LNCaP clone FGC (cell line): ENCODE data around the gene SGO1.

Experiments
- DNase-seq: peaks from one replicate; pipeline ENCODE4 v3.0.0-alpha.2; 2011; ENCODE audit warnings: low read depth
- H3K4me3 ChIP-seq: 2 replicates; pipeline ENCODE4 v1.5.1; 2011; ENCODE audit warnings: mild to moderate bottlenecking, low read depth, low read length, control low read depth
- TF ChIP-seq, protein P1 (sequence below): IDR thresholded peaks from 2 replicates; pipeline ENCODE4 v1.5.1; 2012; ENCODE audit warnings: mild to moderate bottlenecking; ENCODE audit not compliant: control insufficient read depth, insufficient read depth; ENCODE audit errors: extremely low read depth

SGO1 gene

GRCh38 chr3:20142517-20142916 is 43.5 kb downstream of the SGO1 start:
- TF ChIP-seq, protein P1, sequence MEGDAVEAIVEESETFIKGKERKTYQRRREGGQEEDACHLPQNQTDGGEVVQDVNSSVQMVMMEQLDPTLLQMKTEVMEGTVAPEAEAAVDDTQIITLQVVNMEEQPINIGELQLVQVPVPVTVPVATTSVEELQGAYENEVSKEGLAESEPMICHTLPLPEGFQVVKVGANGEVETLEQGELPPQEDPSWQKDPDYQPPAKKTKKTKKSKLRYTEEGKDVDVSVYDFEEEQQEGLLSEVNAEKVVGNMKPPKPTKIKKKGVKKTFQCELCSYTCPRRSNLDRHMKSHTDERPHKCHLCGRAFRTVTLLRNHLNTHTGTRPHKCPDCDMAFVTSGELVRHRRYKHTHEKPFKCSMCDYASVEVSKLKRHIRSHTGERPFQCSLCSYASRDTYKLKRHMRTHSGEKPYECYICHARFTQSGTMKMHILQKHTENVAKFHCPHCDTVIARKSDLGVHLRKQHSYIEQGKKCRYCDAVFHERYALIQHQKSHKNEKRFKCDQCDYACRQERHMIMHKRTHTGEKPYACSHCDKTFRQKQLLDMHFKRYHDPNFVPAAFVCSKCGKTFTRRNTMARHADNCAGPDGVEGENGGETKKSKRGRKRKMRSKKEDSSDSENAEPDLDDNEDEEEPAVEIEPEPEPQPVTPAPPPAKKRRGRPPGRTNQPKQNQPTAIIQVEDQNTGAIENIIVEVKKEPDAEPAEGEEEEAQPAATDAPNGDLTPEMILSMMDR, result no peak
- no peak for DNase-seq
- H3K4me3 ChIP-seq, result no peak overlapping the region

- DNase-seq, result no peak
- TF ChIP-seq, protein P1, result no peak
- H3K4me3 ChIP-seq, result no peak overlapping the region
Observed at GRCh38 chr3:20141851-20142250, 44.2 kb downstream of the SGO1 start.

GRCh38 chr3:20141316-20141715 is 44.7 kb downstream of the SGO1 start:
- TF ChIP-seq, protein P1, result no peak
- no peak for DNase-seq
- no peak overlapping the region for H3K4me3 ChIP-seq

DNA sequence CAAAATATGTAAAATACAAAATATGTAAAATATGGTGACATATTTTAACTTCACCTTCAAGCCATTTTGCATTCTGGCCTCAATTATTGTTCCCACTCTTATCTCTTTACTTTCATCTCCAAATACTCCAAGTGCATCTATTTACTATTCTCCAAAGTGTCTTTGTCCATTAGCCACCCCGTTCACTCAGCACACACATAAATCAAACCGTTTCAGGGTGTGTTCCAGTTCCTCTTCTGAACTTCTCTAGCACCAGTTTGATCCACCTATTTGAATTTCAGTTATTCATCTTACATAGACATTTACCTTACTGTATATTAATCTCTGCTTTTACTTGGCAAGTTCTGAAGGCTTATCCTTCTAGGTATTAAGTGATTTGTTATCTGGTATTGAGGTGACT is 45.1 kb downstream of the SGO1 start:
- DNase-seq, result no peak
- TF ChIP-seq, protein P1, result no peak
- no peak overlapping the region for H3K4me3 ChIP-seq

- H3K4me3 ChIP-seq, result no peak overlapping the region
- DNase-seq, result no peak
- TF ChIP-seq, protein P1, result no peak
Observed at GRCh38 chr3:20137647-20138046, 48.4 kb downstream of the SGO1 start.

DNA sequence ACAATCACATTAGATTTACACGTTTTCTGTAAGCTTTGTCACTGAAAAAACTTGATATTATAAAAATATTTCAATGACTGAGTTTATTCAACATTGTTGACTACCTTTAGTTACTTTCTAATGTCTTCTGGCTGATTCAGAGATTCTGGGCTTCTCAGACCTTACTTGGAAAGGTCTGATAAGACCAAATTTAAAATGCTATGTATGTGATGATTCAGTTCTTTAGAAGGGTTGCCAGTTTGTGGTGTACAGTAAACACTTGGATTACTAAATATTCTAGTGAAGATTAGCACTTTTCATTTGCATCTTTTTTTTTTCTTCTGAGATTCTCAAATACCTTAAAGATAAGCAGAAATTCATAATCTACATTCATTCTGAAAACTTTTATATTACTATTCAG is 49.8 kb downstream of the SGO1 start:
- DNase-seq, result no peak
- no peak overlapping the region for H3K4me3 ChIP-seq
- TF ChIP-seq, protein P1, result no peak

DNA sequence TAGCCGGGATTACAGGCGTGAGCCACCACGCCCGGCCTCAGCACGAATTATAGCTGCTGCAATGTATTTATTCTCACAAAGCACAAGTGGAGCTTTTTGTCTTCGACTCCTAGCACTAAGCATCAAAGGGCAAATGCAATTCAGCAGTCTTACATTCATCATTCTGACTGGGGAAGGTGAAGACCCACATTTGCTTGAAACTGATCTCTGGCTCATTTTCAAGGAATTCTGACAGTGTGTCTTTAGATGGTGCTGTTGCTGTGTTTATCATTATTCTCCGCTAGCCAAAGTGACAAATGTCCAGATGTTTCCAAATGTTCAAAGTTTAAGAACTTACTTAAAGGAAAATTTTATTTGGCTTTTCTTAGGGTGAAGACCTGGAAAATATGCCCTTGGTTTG is 55.9 kb downstream of the SGO1 start:
- no peak for DNase-seq
- TF ChIP-seq, protein P1, result no peak
- no peak overlapping the region for H3K4me3 ChIP-seq
